ENCODE results near the gene LRRK1.

Gene LRRK1

GRCh38 chr15:101062471-101063171 is 143.5 kb downstream of the LRRK1 start:
- TF ChIP-seq ZFX (IDR thresholded peaks at IDR 0.05) (no peak), CTCF (conservative IDR thresholded peaks at IDR 0.05) (no peak)
- no peak overlapping the region for H3K27ac ChIP-seq

GRCh38 chr15:101063212-101063611 is 144.1 kb downstream of the LRRK1 start:
- no peak for TF ChIP-seq ZFX (IDR thresholded peaks at IDR 0.05)
- TF ChIP-seq CTCF (conservative IDR thresholded peaks at IDR 0.05) = no peak
- no peak overlapping the region for H3K27ac ChIP-seq

- no peak overlapping the region for H3K27ac ChIP-seq
Observed at GRCh38 chr15:101063891-101064794, 145.0 kb downstream of the LRRK1 start.

GRCh38 chr15:101064795-101065569 is 145.8 kb downstream of the LRRK1 start:
- TF ChIP-seq ZFX (IDR thresholded peaks at IDR 0.05) = no peak
- TF ChIP-seq CTCF (conservative IDR thresholded peaks at IDR 0.05) = no peak
- H3K27ac ChIP-seq = no peak overlapping the region

More at GRCh38 chr15:101063891-101064794, 145.0 kb downstream of the LRRK1 start:
- TF ChIP-seq CTCF (conservative IDR thresholded peaks at IDR 0.05) = no peak
- no peak for TF ChIP-seq ZFX (IDR thresholded peaks at IDR 0.05)

- H3K27ac ChIP-seq = no peak overlapping the region
- TF ChIP-seq CTCF (conservative IDR thresholded peaks at IDR 0.05) (no peak), ZFX (IDR thresholded peaks at IDR 0.05) (no peak)
Observed at GRCh38 chr15:101065570-101066221, 146.5 kb downstream of the LRRK1 start.

GRCh38 chr15:101066501-101067408 is 147.6 kb downstream of the LRRK1 start:
- H3K27ac ChIP-seq = no peak overlapping the region
- TF ChIP-seq CTCF (conservative IDR thresholded peaks at IDR 0.05) = no peak
- TF ChIP-seq ZFX (IDR thresholded peaks at IDR 0.05) = no peak

All from C4-2B (cell line).